Measurements from ENCODE around the gene CDH13. TPM values are rescaled to one million over a fixed set of nuclear protein-coding genes. Genes with fewer than 3 reads are reported as not detected.

The CDH13 gene
- total RNA-seq, 1 donor from 2014 or later, result not detected

DNA sequence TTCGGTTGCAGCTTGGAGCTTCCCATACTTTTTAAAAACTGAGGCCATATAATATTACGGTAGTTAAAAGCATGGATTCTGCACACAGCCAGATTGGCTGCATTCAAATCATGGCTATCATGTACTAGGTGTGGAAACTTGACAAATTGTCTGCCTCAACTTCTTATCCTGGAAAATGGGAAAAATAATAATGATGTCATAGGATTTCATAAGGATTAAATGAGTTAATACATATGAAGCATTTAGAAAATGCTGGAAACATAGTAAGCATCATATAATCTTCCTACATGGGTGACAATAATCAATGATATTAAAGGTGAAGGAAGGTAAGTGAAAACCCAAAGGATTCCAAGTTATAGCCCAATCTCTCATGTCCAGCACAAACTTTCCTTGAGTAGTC lies 592.5 kb downstream of the CDH13 start:
- Mint-ChIP-seq H3K4me1 (no peaks in the 10 kb centered on the region), H3K4me3 (no peak overlapping the region), H3K9me3 (no peaks in the 10 kb centered on the region), H3K27me3 (no peaks in the 10 kb centered on the region), H3K27ac (no peak overlapping the region), H3K36me3 (ENCODE audit: low read depth) (no peaks in the 10 kb centered on the region)
- intact Hi-C loops (cut with micrococcal nuclease), result loop anchor here (5.0 kb wide), 1 partner anchor 587 kb away; no protein-coding TSS in a partner anchor
- ATAC-seq (ENCODE audit: low read depth), result no peak
- TF ChIP-seq, protein P1, sequence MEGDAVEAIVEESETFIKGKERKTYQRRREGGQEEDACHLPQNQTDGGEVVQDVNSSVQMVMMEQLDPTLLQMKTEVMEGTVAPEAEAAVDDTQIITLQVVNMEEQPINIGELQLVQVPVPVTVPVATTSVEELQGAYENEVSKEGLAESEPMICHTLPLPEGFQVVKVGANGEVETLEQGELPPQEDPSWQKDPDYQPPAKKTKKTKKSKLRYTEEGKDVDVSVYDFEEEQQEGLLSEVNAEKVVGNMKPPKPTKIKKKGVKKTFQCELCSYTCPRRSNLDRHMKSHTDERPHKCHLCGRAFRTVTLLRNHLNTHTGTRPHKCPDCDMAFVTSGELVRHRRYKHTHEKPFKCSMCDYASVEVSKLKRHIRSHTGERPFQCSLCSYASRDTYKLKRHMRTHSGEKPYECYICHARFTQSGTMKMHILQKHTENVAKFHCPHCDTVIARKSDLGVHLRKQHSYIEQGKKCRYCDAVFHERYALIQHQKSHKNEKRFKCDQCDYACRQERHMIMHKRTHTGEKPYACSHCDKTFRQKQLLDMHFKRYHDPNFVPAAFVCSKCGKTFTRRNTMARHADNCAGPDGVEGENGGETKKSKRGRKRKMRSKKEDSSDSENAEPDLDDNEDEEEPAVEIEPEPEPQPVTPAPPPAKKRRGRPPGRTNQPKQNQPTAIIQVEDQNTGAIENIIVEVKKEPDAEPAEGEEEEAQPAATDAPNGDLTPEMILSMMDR (IDR thresholded peaks at IDR 0.05), result no peak
- POLR2A ChIA-PET, result no interaction called here
- CTCF ChIA-PET, result no interaction called here
- no peak for DNase-seq

- Mint-ChIP-seq H3K27ac (no peak overlapping the region), H3K4me1 (no peaks in the 10 kb centered on the region), H3K4me3 (no peak overlapping the region), H3K9me3 (no peaks in the 10 kb centered on the region), H3K36me3 (ENCODE audit: low read depth) (no peaks in the 10 kb centered on the region), H3K27me3 (no peaks in the 10 kb centered on the region)
- POLR2A ChIA-PET, result no interaction called here
- DNase-seq (no peak), ATAC-seq (ENCODE audit: low read depth) (no peak)
- CTCF ChIA-PET, result no interaction called here
- intact Hi-C loops (cut with micrococcal nuclease), result loop anchor here (10.0 kb wide), 1 partner anchor 65 kb away; no protein-coding TSS in a partner anchor
- TF ChIP-seq, protein P1 (IDR thresholded peaks at IDR 0.05), result no peak
These were observed 593.3 kb downstream of the CDH13 start for GRCh38 chr16:83220066-83220465.

DNA sequence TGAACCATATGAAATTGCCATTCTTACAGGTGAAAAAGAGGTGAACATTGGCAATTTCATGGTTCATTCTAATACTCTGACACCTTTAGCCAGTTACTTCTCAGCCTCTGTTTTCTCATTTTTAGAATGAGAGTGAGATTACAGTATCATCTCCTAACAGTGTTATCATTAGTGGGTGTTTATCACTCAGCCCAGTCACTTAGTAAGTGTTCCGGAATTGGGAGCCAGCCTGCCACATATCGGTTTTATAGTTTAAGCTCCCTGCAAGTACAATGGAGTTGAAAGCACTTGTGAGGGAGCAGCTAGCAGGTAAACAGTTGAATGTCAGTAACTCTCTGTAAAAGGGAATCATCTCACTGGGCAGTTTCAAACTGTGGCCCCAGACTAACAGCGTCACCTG lies 597.9 kb downstream of the CDH13 start:
- TF ChIP-seq, protein P1 (IDR thresholded peaks at IDR 0.05), result no peak
- no peak for ATAC-seq (ENCODE audit: low read depth)

GRCh38 chr16:83227336-83227735 lies 600.6 kb downstream of the CDH13 start:
- ATAC-seq (ENCODE audit: low read depth) (no peak), DNase-seq (no peak)
- no peaks in the 10 kb centered on the region for H3K9me3 Mint-ChIP-seq
- no peak overlapping the region for H3K4me3 Mint-ChIP-seq
- H3K4me1 Mint-ChIP-seq, result no peaks in the 10 kb centered on the region
- no peaks in the 10 kb centered on the region for H3K36me3 Mint-ChIP-seq (ENCODE audit: low read depth)
- ChIA-PET CTCF (no interaction called here), POLR2A (no interaction called here)
- TF ChIP-seq, protein P1 (IDR thresholded peaks at IDR 0.05), result no peak
- intact Hi-C loops (cut with micrococcal nuclease), result loop anchor here (10.0 kb wide), 1 partner anchor 57 kb away; no protein-coding TSS in a partner anchor
- H3K27ac Mint-ChIP-seq, result no peak overlapping the region
- peaks cover 3% of the 10 kb centered on the region for H3K27me3 Mint-ChIP-seq

More for the DNA sequence above, 597.9 kb downstream of the CDH13 start:
- Mint-ChIP-seq H3K36me3 (ENCODE audit: low read depth) (no peaks in the 10 kb centered on the region), H3K4me3 (no peak overlapping the region), H3K4me1 (no peaks in the 10 kb centered on the region), H3K27me3 (peaks cover 3% of the 10 kb centered on the region), H3K9me3 (no peaks in the 10 kb centered on the region), H3K27ac (no peak overlapping the region)
- CTCF ChIA-PET, result no interaction called here
- intact Hi-C loops (cut with micrococcal nuclease), result loop anchor here (10.0 kb wide), 1 partner anchor 60 kb away; no protein-coding TSS in a partner anchor
- DNase-seq, result no peak
- POLR2A ChIA-PET, result no interaction called here

- DNase-seq (no peak), ATAC-seq (ENCODE audit: low read depth) (no peak)
- CTCF ChIA-PET, result no interaction called here
- Mint-ChIP-seq H3K27me3 (no peaks in the 10 kb centered on the region), H3K27ac (no peak overlapping the region), H3K9me3 (peaks cover 2% of the 10 kb centered on the region), H3K4me1 (no peaks in the 10 kb centered on the region), H3K4me3 (no peak overlapping the region), H3K36me3 (ENCODE audit: low read depth) (no peaks in the 10 kb centered on the region)
- TF ChIP-seq, protein P1 (IDR thresholded peaks at IDR 0.05), result no peak
- POLR2A ChIA-PET, result no interaction called here
- intact Hi-C loops (cut with micrococcal nuclease), result no loop called here
These were observed 605.0 kb downstream of the CDH13 start for GRCh38 chr16:83231729-83232128.

Measured in activated B cell treated with CpG ODN at 0.5 μM for 24 hours (primary cell).